Measurements from ENCODE around the gene SLC25A24.
"Not testable (repeated sequence)": the region's sequence is repeated elsewhere in the genome, so short reads cannot be mapped to it uniquely, and the experiment has no call there.

GRCh38 chr1:108131281-108131680, 68.9 kb downstream of the SLC25A24 start:
- not testable (repeated sequence) for TF ChIP-seq FOXJ3 (CRISPR knock-in tag; IDR thresholded peaks at IDR 0.05; ENCODE audit: borderline replicate concordance); CREB1 (IDR thresholded peaks at IDR 0.05); CREB1 (CRISPR knock-in tag; IDR thresholded peaks at IDR 0.05); KLF15 (CRISPR knock-in tag; IDR thresholded peaks at IDR 0.05; ENCODE audit: borderline replicate concordance); HDAC1 (CRISPR knock-in tag; IDR thresholded peaks at IDR 0.05)
- TF ChIP-seq, protein P1, sequence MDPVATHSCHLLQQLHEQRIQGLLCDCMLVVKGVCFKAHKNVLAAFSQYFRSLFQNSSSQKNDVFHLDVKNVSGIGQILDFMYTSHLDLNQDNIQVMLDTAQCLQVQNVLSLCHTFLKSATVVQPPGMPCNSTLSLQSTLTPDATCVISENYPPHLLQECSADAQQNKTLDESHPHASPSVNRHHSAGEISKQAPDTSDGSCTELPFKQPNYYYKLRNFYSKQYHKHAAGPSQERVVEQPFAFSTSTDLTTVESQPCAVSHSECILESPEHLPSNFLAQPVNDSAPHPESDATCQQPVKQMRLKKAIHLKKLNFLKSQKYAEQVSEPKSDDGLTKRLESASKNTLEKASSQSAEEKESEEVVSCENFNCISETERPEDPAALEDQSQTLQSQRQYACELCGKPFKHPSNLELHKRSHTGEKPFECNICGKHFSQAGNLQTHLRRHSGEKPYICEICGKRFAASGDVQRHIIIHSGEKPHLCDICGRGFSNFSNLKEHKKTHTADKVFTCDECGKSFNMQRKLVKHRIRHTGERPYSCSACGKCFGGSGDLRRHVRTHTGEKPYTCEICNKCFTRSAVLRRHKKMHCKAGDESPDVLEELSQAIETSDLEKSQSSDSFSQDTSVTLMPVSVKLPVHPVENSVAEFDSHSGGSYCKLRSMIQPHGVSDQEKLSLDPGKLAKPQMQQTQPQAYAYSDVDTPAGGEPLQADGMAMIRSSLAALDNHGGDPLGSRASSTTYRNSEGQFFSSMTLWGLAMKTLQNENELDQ (CRISPR knock-in tag; IDR thresholded peaks at IDR 0.05; ENCODE audit: borderline replicate concordance): not testable (repeated sequence)

Measured in HepG2 (cell line).